ENCODE results near the gene HSPA1B. TPM values are rescaled to one million over a fixed set of nuclear protein-coding genes. Genes with fewer than 3 reads are reported as not detected.
A peak's percentile ranks its signal among the peaks of the same experiment; 100 is the strongest.

HSPA1B gene
- total and polyA plus RNA-seq, 2 of the 4 experiments (the other 2 are of a cell fraction) = 61.1 to 93.6 TPM

GRCh38 chr6:31781244-31782125 is 46.1 kb upstream of the HSPA1B start (continued):
- TF ChIP-seq BHLHE40 (IDR thresholded peaks at IDR 0.05; ENCODE audit: low read depth, low read length) = no peak

- TSS peak; percentile 57 for BruUV-seq (replicated peaks)
- DNase-seq (no peak), ATAC-seq (ENCODE audit: low read depth) (no peak)
- Histone ChIP-seq H3K9me3 (ENCODE audit: control insufficient read depth, insufficient read depth, low read length) (no peaks in the 10 kb centered on the region), H3K4me3 (ENCODE audit: insufficient read depth, low read depth, low read length) (no peak overlapping the region), H3K36me3 (ENCODE audit: control insufficient read depth, insufficient read depth, low read length) (peaks cover 71% of the 10 kb centered on the region), H3K56ac (ENCODE audit: extremely low read depth, insufficient read depth, low read length) (no peak overlapping the region), H3K4me2 (ENCODE audit: low read depth, low read length) (no peak overlapping the region), H4K5ac (ENCODE audit: low read depth, low read length) (no peak overlapping the region), H3K4ac (ENCODE audit: low read depth, low read length) (no peak overlapping the region), H2BK120ac (ENCODE audit: low read depth, low read length) (no peak overlapping the region), H3K27ac (ENCODE audit: insufficient read depth, low read length) (no peak overlapping the region), H2BK5ac (ENCODE audit: low read depth, low read length, poor library complexity, severe bottlenecking) (no peak overlapping the region), H2AFZ (replicated peaks; ENCODE audit: low read length, poor library complexity) (no peak overlapping the region), H2BK20ac (ENCODE audit: low read depth, low read length) (no peak overlapping the region), H3K18ac (ENCODE audit: low read depth, low read length) (no peak overlapping the region), H3K23ac (ENCODE audit: low read depth, low read length) (no peak overlapping the region), H2AK5ac (ENCODE audit: low read depth, low read length) (no peak overlapping the region), H4K20me1 (ENCODE audit: insufficient read depth, low read length) (no peaks in the 10 kb centered on the region), H4K8ac (ENCODE audit: low read depth in 2 of 2, low read length in 2 of 2) (no peak overlapping the region), H2BK15ac (ENCODE audit: low read depth, low read length) (no peak overlapping the region), H4K91ac (ENCODE audit: insufficient read depth, low read depth, low read length) (no peak overlapping the region), H3K27me3 (ENCODE audit: control insufficient read depth, insufficient read depth, low read length) (no peaks in the 10 kb centered on the region), H3K9ac (ENCODE audit: low read depth, low read length) (no peak overlapping the region), H3K14ac (replicated peaks; ENCODE audit: low read depth, low read length) (no peak overlapping the region), H3K4me1 (ENCODE audit: control insufficient read depth, insufficient read depth, low read length) (peaks cover 2% of the 10 kb centered on the region), H2AK9ac (replicated peaks; ENCODE audit: low read depth, low read length, poor library complexity) (peak overlapping the region; percentile 28), H3K9me1 (ENCODE audit: insufficient read depth, low read length) (0 out of 2 replicates have a peak, but pooled peaks cover 4% of the 10 kb centered on the region), H3K79me1 (ENCODE audit: low read depth in 1 of 2, low read length in 2 of 2) (peaks cover 0 to 9% of the 10 kb centered on the region in 2 experiments; a peak in 1 of 4 replicates)
- in situ Hi-C loops (cut with MboI; ENCODE audit: low sequenced_read_pairs) = no loop called here
- dilution Hi-C loops (cut with HindIII; ENCODE audit: low sequenced_read_pairs, unreplicated experiment) = no loop called here
- intact Hi-C loops (cut with micrococcal nuclease) = no loop called here
- 76% methylated on average over 17 of the region's 32 CpGs; no CpG with 5 or more reads in 1 of the 2 experiments for WGBS, 2 experiments (ENCODE audit: extremely low coverage in 2 of 2, insufficient read length in 1 of 2)
- ChIA-PET POLR2A (ENCODE audit: unreplicated experiment) (no interaction called here), CTCF (no interaction called here)
- no peak for TF ChIP-seq BHLHE40 (IDR thresholded peaks at IDR 0.05; ENCODE audit: low read depth, low read length)
- no peak for TF ChIP-seq FOS (IDR thresholded peaks at IDR 0.05; ENCODE audit: low read depth, low read length)
- TF ChIP-seq MXI1 (IDR thresholded peaks at IDR 0.05; ENCODE audit: borderline replicate concordance, low read depth, low read length) = no peak
- TF ChIP-seq MAZ (IDR thresholded peaks at IDR 0.05; ENCODE audit: borderline replicate concordance, low read depth, low read length) = no peak
- no peak for TF ChIP-seq POLR2A (IDR thresholded peaks at IDR 0.05; ENCODE audit: low read depth, low read length)
- no peak for TF ChIP-seq RAD21 (IDR thresholded peaks at IDR 0.05; ENCODE audit: low read length)
- no peak for TF ChIP-seq USF2 (IDR thresholded peaks at IDR 0.05; ENCODE audit: low read depth, low read length)
- TF ChIP-seq CTCF (conservative IDR thresholded peaks at IDR 0.05; ENCODE audit: low read depth, low read length) = no peak
- no peak for TF ChIP-seq CEBPB (IDR thresholded peaks at IDR 0.05; ENCODE audit: low read depth, low read length)
- no peak for TF ChIP-seq SMC3 (IDR thresholded peaks at IDR 0.05; ENCODE audit: low read depth, low read length)
- TF ChIP-seq MAFK (IDR thresholded peaks at IDR 0.05; ENCODE audit: low read depth, low read length) = no peak
- TF ChIP-seq RCOR1 (IDR thresholded peaks at IDR 0.05; ENCODE audit: insufficient replicate concordance, low read length) = no peak
- no peak for TF ChIP-seq RFX5 (IDR thresholded peaks at IDR 0.05; ENCODE audit: low read depth, low read length)
These were observed 45.2 kb upstream of the HSPA1B start for GRCh38 chr6:31782126-31782855.

Data from IMR-90 (cell line).